Spleen (tissue), 11 donors: ENCODE results near the gene ZNF236. TPM values are rescaled to one million over a fixed set of nuclear protein-coding genes. Genes with fewer than 3 reads are reported as not detected.
A peak's percentile ranks its signal among the peaks of the same experiment; 100 is the strongest.

ENCODE experiments used
- DNase-seq: peaks from one replicate; pipeline ENCODE4 v3.0.0-alpha.2; 2020
- H3K27ac ChIP-seq, 8 donors: fragments of 200-600 bp; sonication (generic) in 7 of 8; 1 replicate in 4 of 8; 2 replicates in 4 of 8; pipeline versions ENCODE4 v1.5.0 to v1.8.0; 2016 to 2021; ENCODE audit warnings: inconsistent platforms in 4 of 8, mild to moderate bottlenecking in 4 of 8, moderate library complexity in 1 of 8
- H3K27me3 ChIP-seq, 7 donors: fragments of 200-600 bp; sonication (generic) in 6 of 7; replicated peaks in 1 of 7; 1 replicate in 4 of 7; 2 replicates in 3 of 7; pipeline versions ENCODE4 v1.5.0 to v1.8.0; 2016 to 2021; ENCODE audit warnings: inconsistent platforms in 3 of 7, mild to moderate bottlenecking in 1 of 7
- H3K36me3 ChIP-seq, 6 donors: fragments of 200-600 bp; sonication (generic) in 5 of 6; 1 replicate in 4 of 6; 2 replicates in 2 of 6; pipeline versions ENCODE4 v1.5.0 to v1.8.0; 2016 to 2021; ENCODE audit warnings: inconsistent platforms in 2 of 6
- H3K4me1 ChIP-seq, 6 donors: fragments of 200-600 bp; sonication (generic) in 5 of 6; 1 replicate in 3 of 6; 2 replicates in 3 of 6; pipeline versions ENCODE4 v1.5.0 to v1.8.0; 2016 to 2021; ENCODE audit warnings: inconsistent platforms in 3 of 6
- H3K4me3 ChIP-seq, 8 donors: fragments of 200-600 bp; sonication (generic) in 7 of 8; 1 replicate in 4 of 8; 2 replicates in 4 of 8; pipeline versions ENCODE4 v1.5.0 to v1.8.0; 2016 to 2021; ENCODE audit warnings: inconsistent platforms in 4 of 8, mild to moderate bottlenecking in 4 of 8, moderate library complexity in 2 of 8
- H3K9me3 ChIP-seq, 8 donors: fragments of 200-600 bp; sonication (generic) in 7 of 8; 1 replicate in 4 of 8; 2 replicates in 4 of 8; pipeline versions ENCODE4 v1.5.0 to v1.8.0; 2016 to 2021; ENCODE audit warnings: inconsistent platforms in 4 of 8
- POLR2A ChIP-seq, 3 donors: fragments of 450-650 bp; IDR thresholded peaks; one replicate each; pipeline ENCODE4 v1.5.1; 2017; ENCODE audit warnings: antibody characterized with exemption in 3 of 3, mild to moderate bottlenecking in 1 of 3
- POLR2AphosphoS5 ChIP-seq, 3 donors: sonication (generic); formaldehyde crosslinking; IDR thresholded peaks; one replicate each; pipeline ENCODE4 v1.5.1; 2017; ENCODE audit warnings: antibody characterized with exemption in 3 of 3
- WGBS, 5 donors: extraction: QIAGEN DNeasy Blood & Tissue Kit in 3 of 5; methylation state at CpG; one replicate each; pipeline versions ENCODE4 v1.1.5 to v1.1.7; 2013 to 2018; 5-methylcytosine and 5-hydroxymethylcytosine counted together
- intact Hi-C: fragments of 100-400 bp; cut with DNase I; formaldehyde crosslinking; loops from one replicate; pipeline ENCODE4 v1.15.0; 2023; ENCODE audit warnings: low total_unique reads
- polyA plus RNA-seq, 3 donors: library from polyadenylated mRNA; stranded (reverse); fragments of 200-250 nt; gene quantifications; one replicate each; pipeline ENCODE4 v1.2.1, GENCODE V29; 2013
- total RNA-seq, 7 donors: library from RNA; depleted of rRNA in 3 of 7; stranded (reverse); fragments of >200 nt in 3 of 7; fragmentation: NEBNext Ultra II Directional in 4 of 7; extraction: Animal tissue kit (Norgen Biotek cat#: 25700) in 4 of 7; gene quantifications; one replicate each; pipeline versions ENCODE4 v1.1.0 to v1.2.1, GENCODE V29; 2016 to 2021
- TF ChIP-seq, protein P1 (sequence below), 11 experiments: fragments of 200-600 bp in 7 of 11; fragments of 450-650 bp in 4 of 11; sonication (generic) in 4 of 11; IDR thresholded peaks in 8 of 11; conservative IDR thresholded peaks in 3 of 11; 1 replicate in 7 of 11; 2 replicates in 4 of 11; pipeline versions ENCODE4 v1.4.0 to v1.8.0; 2016 to 2021; ENCODE audit warnings: antibody characterized with exemption in 11 of 11, inconsistent platforms in 4 of 11, mild to moderate bottlenecking in 1 of 11
- donor health status: healthy with polysubstance abuse.
- donor health status: DM: no; HTN: no; CAD: no; lungs with moderate emphysema.
- donor health status: DM: no; HTN: no; CAD: no.
- donor health status: Bipolar disorder and iron deficiency.
- donor health status: healthy.
- donor health status: DM: no; HTN: no; CAD: no.
- donor health status: DM: yes; HTN: yes; CAD: no.

ZNF236 gene
- total and polyA plus RNA-seq, 10 donors: 1.5 to 25.4 (median 19.9) TPM

DNA sequence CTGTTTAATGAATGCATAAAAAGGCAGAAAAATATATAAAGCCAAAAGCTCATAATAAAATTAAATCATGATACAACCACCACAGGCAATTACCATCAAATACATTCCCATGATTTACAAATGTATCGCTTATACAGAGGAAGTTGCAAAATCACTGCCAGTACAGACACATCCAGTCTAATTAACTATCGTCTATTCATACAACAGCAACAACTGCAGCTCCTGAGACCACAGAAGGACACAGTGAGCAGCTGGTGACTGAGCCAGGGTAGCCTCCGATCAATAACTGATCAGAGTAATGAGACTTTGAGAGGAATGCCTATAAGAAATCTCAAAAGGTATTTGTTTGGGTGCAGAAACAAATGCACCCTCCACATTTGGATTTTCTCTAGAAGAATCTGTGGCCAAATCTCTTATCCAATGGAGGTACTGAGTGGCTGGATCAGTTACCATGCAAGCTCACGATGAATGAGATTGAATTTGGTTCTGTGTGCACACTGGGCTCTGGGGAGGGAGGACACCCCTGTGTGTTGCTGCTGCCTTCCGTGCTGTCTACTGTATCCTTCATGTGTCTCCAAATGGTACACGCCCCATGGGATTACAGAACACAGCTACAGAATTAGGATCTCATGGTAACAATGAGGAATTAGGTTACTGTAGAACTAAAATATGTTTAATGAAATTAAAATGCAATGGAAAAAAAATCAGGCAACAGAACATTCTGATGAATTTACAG, 190.6 kb downstream of the ZNF236 start:
- H3K4me1 ChIP-seq: peaks cover 0 to 53% (median 18%) of the 10 kb centered on the region in 6 donors
- TF ChIP-seq, protein P1, sequence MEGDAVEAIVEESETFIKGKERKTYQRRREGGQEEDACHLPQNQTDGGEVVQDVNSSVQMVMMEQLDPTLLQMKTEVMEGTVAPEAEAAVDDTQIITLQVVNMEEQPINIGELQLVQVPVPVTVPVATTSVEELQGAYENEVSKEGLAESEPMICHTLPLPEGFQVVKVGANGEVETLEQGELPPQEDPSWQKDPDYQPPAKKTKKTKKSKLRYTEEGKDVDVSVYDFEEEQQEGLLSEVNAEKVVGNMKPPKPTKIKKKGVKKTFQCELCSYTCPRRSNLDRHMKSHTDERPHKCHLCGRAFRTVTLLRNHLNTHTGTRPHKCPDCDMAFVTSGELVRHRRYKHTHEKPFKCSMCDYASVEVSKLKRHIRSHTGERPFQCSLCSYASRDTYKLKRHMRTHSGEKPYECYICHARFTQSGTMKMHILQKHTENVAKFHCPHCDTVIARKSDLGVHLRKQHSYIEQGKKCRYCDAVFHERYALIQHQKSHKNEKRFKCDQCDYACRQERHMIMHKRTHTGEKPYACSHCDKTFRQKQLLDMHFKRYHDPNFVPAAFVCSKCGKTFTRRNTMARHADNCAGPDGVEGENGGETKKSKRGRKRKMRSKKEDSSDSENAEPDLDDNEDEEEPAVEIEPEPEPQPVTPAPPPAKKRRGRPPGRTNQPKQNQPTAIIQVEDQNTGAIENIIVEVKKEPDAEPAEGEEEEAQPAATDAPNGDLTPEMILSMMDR (IDR thresholded peaks at IDR 0.05 in 8 of 11, conservative IDR thresholded peaks at IDR 0.05 in 3 of 11): no peak
- TF ChIP-seq POLR2AphosphoS5 (IDR thresholded peaks at IDR 0.05): no peak
- TF ChIP-seq POLR2A (IDR thresholded peaks at IDR 0.05): no peak
- peaks cover 0 to 4% (median 0%) of the 10 kb centered on the region in 7 donors for H3K27me3 ChIP-seq
- no peaks in the 10 kb centered on the region for H3K9me3 ChIP-seq
- DNase-seq: no peak
- no peak overlapping the region for H3K4me3 ChIP-seq
- WGBS, 5 donors: 72 to 86% (median 76%) methylated on average over 6 of the region's 6 CpGs
- intact Hi-C loops: no loop called here
- H3K36me3 ChIP-seq: peaks cover 0 to 97% (median 27%) of the 10 kb centered on the region in 6 donors
- peak overlapping the region in 3 of 8 donors; percentile 51 to 70 (median 61) for H3K27ac ChIP-seq

DNA sequence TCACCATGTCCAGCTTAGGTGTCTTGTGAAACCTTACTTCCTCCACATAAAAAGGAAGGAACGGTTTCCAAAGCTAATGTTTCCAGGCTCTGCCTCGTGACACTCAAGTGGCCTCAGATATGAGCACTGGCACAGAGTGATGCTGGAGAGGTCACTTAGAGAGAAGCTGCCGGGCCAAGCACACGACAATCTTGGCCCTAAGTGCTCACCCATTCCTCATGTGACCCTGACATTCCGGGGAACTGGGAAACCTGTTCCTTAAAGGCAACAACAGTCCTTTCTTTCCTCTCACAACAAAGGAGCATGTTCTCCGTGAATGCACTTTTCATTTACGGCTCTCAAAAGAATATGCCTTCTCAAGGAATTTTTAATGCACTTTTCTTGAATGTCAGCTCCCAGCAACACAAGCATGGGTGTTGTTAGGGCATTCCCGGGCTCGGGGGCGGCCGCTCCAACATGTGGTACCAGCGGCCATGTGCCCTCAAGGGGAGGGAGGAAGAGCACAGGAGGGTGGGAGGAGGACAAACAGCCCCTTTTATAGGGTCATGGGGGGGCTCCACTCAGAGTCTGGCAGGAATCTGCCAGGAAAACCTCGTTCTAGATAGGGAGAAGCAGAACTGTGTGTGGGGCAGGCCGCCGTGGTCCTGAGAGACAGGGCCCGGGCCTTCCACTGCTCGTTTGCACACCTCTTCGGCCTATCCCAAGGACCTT, 191.6 kb downstream of the ZNF236 start:
- peaks cover 0 to 87% (median 27%) of the 10 kb centered on the region in 6 donors for H3K36me3 ChIP-seq
- no peak overlapping the region for H3K4me3 ChIP-seq
- H3K9me3 ChIP-seq: no peaks in the 10 kb centered on the region
- 68 to 80% (median 71%) methylated on average over 18 of the region's 18 CpGs for WGBS, 5 donors
- H3K27ac ChIP-seq: peak overlapping the region in 5 of 8 donors; percentile 28 to 70 (median 51)
- intact Hi-C loops: no loop called here
- DNase-seq: no peak
- TF ChIP-seq POLR2A (IDR thresholded peaks at IDR 0.05) (no peak), POLR2AphosphoS5 (IDR thresholded peaks at IDR 0.05) (peak in 1 of 3 donors; percentile 58)
- H3K27me3 ChIP-seq: peaks cover 0 to 4% (median 0%) of the 10 kb centered on the region in 7 donors
- peaks cover 0 to 50% (median 18%) of the 10 kb centered on the region in 6 donors for H3K4me1 ChIP-seq

DNA sequence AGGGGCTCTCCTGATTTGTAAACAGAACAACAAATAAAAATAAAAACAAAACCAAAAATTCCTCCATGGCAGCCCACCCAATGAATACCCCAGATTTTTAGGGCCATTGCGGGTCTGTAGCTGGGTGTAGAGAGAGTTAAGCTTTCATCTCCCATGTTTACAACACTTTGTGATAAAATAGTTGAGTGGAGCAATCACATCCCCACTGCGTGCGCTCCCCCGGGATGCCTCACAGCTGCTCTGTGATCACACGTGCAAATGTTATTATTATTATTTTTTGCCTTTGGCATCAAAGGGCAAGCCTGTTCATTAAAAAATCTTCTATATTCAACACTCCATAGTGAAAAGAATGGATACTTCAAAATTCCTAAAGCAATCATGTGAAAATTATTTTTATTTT, 192.2 kb downstream of the ZNF236 start:
- H3K4me3 ChIP-seq: no peak overlapping the region
- peaks cover 0 to 87% (median 27%) of the 10 kb centered on the region in 6 donors for H3K36me3 ChIP-seq
- H3K27me3 ChIP-seq: peaks cover 0 to 3% (median 0%) of the 10 kb centered on the region in 7 donors
- no peak for TF ChIP-seq POLR2A (IDR thresholded peaks at IDR 0.05)
- TF ChIP-seq POLR2AphosphoS5 (IDR thresholded peaks at IDR 0.05): no peak
- TF ChIP-seq, protein P1 (IDR thresholded peaks at IDR 0.05 in 8 of 11, conservative IDR thresholded peaks at IDR 0.05 in 3 of 11): no peak
- H3K27ac ChIP-seq: peak overlapping the region in 2 of 8 donors; percentile 51 to 70
- WGBS, 5 donors: 63 to 91% (median 81%) methylated on average over 5 of the region's 5 CpGs
- intact Hi-C loops: no loop called here
- H3K9me3 ChIP-seq: no peaks in the 10 kb centered on the region
- peaks cover 0 to 49% (median 18%) of the 10 kb centered on the region in 6 donors for H3K4me1 ChIP-seq
- no peak for DNase-seq

DNA sequence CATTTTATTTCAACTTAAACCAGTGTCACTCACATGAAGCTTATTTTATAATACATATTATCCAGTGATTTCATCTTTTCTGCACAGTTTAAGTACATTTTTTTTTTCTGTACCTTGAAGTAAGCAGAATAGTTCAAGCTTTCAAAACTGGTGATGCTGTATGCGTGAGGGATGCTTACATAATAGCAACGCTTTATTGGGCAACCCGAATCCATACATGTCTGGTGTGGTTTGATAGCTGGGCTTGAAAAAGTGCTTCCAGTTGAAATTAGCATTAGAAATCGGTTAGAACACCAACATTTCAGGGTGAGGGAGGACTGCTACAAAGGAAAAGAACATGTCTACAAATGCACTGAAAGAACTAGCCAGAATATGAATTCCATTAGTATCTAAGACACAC, 192.8 kb downstream of the ZNF236 start:
- Histone ChIP-seq H3K9me3 (no peaks in the 10 kb centered on the region), H3K4me3 (no peak overlapping the region), H3K27me3 (no peaks in the 10 kb centered on the region), H3K36me3 (peaks cover 0 to 87% (median 30%) of the 10 kb centered on the region in 6 donors), H3K27ac (peak overlapping the region in 1 of 8 donors; percentile 70), H3K4me1 (peaks cover 0 to 44% (median 18%) of the 10 kb centered on the region in 6 donors)
- TF ChIP-seq POLR2AphosphoS5 (IDR thresholded peaks at IDR 0.05) (no peak), POLR2A (IDR thresholded peaks at IDR 0.05) (no peak)
- TF ChIP-seq, protein P1 (IDR thresholded peaks at IDR 0.05 in 8 of 11, conservative IDR thresholded peaks at IDR 0.05 in 3 of 11): no peak
- intact Hi-C loops: no loop called here
- WGBS, 5 donors: 45 to 85% (median 74%) methylated on average over 4 of the region's 4 CpGs
- no peak for DNase-seq
